GM11168 (cell line): ENCODE results near the gene CENPV.

ENCODE experiments used
- in situ Hi-C: fragments of 300-500 bp; cut with MboI; formaldehyde crosslinking; loops from one replicate; pipeline ENCODE4 v1.12.0; 2022; ENCODE audit warnings: low sequenced_read_pairs; ENCODE audit not compliant: unreplicated experiment

The CENPV gene

GRCh38 chr17:16363749-16364536 is 10.7 kb upstream of the CENPV start:
- in situ Hi-C loops: loop anchor here (10.0 kb wide), 1 partner anchor 161 kb away; no protein-coding TSS in a partner anchor

GRCh38 chr17:16361874-16362273 is 8.6 kb upstream of the CENPV start:
- in situ Hi-C loops: loop anchor here (10.0 kb wide), 1 partner anchor 163 kb away; no protein-coding TSS in a partner anchor

GRCh38 chr17:16358394-16358793 is 5.1 kb upstream of the CENPV start:
- in situ Hi-C loops: no loop called here

GRCh38 chr17:16354585-16354984 is 1.3 kb upstream of the CENPV start:
- in situ Hi-C loops: no loop called here

- in situ Hi-C loops: no loop called here
Measured at GRCh38 chr17:16352667-16353316, 477 bp downstream of the CENPV start.

- in situ Hi-C loops: no loop called here
Measured at GRCh38 chr17:16352303-16352666, 984 bp downstream of the CENPV start.

GRCh38 chr17:16351831-16352230 is 1.4 kb downstream of the CENPV start:
- in situ Hi-C loops: no loop called here

GRCh38 chr17:16349431-16349830 is 3.8 kb downstream of the CENPV start:
- in situ Hi-C loops: no loop called here

GRCh38 chr17:16348586-16348985 is 4.7 kb downstream of the CENPV start:
- in situ Hi-C loops: no loop called here

- in situ Hi-C loops: no loop called here
Measured at GRCh38 chr17:16346721-16347271, 6.5 kb downstream of the CENPV start.

- in situ Hi-C loops: no loop called here
Measured at GRCh38 chr17:16345565-16345964, 7.7 kb downstream of the CENPV start.

GRCh38 chr17:16343569-16343968 is 9.7 kb downstream of the CENPV start:
- in situ Hi-C loops: no loop called here

GRCh38 chr17:16342979-16343378 is 10.3 kb downstream of the CENPV start:
- in situ Hi-C loops: no loop called here

GRCh38 chr17:16339959-16340358 is 13.3 kb downstream of the CENPV start:
- in situ Hi-C loops: no loop called here

GRCh38 chr17:16339402-16339801 is 13.9 kb downstream of the CENPV start:
- in situ Hi-C loops: no loop called here

GRCh38 chr17:16338391-16338790 is 14.9 kb downstream of the CENPV start:
- in situ Hi-C loops: no loop called here

GRCh38 chr17:16329519-16330271 is 23.6 kb downstream of the CENPV start:
- in situ Hi-C loops: no loop called here

GRCh38 chr17:16328997-16329396 is 24.3 kb downstream of the CENPV start:
- in situ Hi-C loops: no loop called here

- in situ Hi-C loops: no loop called here
Measured at GRCh38 chr17:16327018-16327417, 26.3 kb downstream of the CENPV start.

- in situ Hi-C loops: no loop called here
Measured at GRCh38 chr17:16325964-16326363, 27.3 kb downstream of the CENPV start.

GRCh38 chr17:16322636-16323035 is 30.6 kb downstream of the CENPV start:
- in situ Hi-C loops: no loop called here
